HepG2 (cell line): ENCODE data around the gene VPS52. TPM values are rescaled to one million over a fixed set of nuclear protein-coding genes. Genes with fewer than 3 reads are reported as not detected.

Source experiments
- MNT ChIP-seq: fragments of 450-650 bp; IDR thresholded peaks from 2 replicates; pipeline ENCODE4 v1.6.1; 2016
- SMAD9 ChIP-seq: sonication (generic); formaldehyde crosslinking; IDR thresholded peaks from 2 replicates; pipeline ENCODE4 v1.5.1; 2020; ENCODE audit warnings: mild to moderate bottlenecking, missing genetic modification reagents
- ZBTB7A ChIP-seq: sonication (generic); formaldehyde crosslinking; IDR thresholded peaks from 2 replicates; pipeline ENCODE4 v1.8.0; 2022; ENCODE audit warnings: mild to moderate bottlenecking, missing genetic modification reagents
- ZNF335 ChIP-seq: sonication (generic); formaldehyde crosslinking; IDR thresholded peaks from 2 replicates; pipeline ENCODE4 v1.4.0; 2020; ENCODE audit warnings: missing genetic modification reagents
- ZNF414 ChIP-seq: sonication (generic); formaldehyde crosslinking; IDR thresholded peaks from 2 replicates; pipeline ENCODE4 v1.5.0; 2020; ENCODE audit warnings: missing genetic modification reagents
- ZNF496 ChIP-seq: sonication (generic); formaldehyde crosslinking; IDR thresholded peaks from 2 replicates; pipeline ENCODE4 v1.8.1; 2023; ENCODE audit warnings: mild to moderate bottlenecking, moderate library complexity, missing genetic modification reagents; ENCODE audit not compliant: insufficient replicate concordance
- ZNF547 ChIP-seq: sonication (generic); formaldehyde crosslinking; IDR thresholded peaks from 2 replicates; pipeline ENCODE4 v1.5.1; 2020; ENCODE audit warnings: mild to moderate bottlenecking, missing genetic modification reagents
- polyA plus RNA-seq, 8 experiments: library from polyadenylated mRNA; depleted of rRNA in 3 of 8; stranded (reverse) in 7 of 8; unstranded in 1 of 8; fragments of >200 nt; fragmentation: Illumina TruSeq in 4 of 8; extraction: Trizol in 4 of 8; gene quantifications; 2 replicates each; pipeline versions ENCODE4 v1.2.1 to v1.2.3, GENCODE V29; 2011 to 2016; ENCODE audit warnings: low read depth in 4 of 8, missing spikeins in 1 of 8, mixed read lengths in 1 of 8; ENCODE audit not compliant: insufficient read depth in 1 of 8
- total RNA-seq, 5 experiments: library from RNA; depleted of rRNA; stranded (reverse); fragments of >200 nt; fragmentation: Illumina TruSeq; extraction: Trizol; gene quantifications; 2 replicates each; pipeline ENCODE4 v1.2.3, GENCODE V29; 2016; ENCODE audit warnings: low read depth in 1 of 5
- TF ChIP-seq, protein P1 (sequence below), 2 experiments: fragments of 450-650 bp in 1 of 2; sonication (generic) in 1 of 2; formaldehyde crosslinking in 1 of 2; IDR thresholded peaks; 2 replicates each; pipeline versions ENCODE4 v1.6.1 to v1.8.0; 2016 to 2022; ENCODE audit warnings: antibody characterized with exemption in 1 of 2, mild to moderate bottlenecking in 1 of 2, missing genetic modification reagents in 1 of 2
- TF ChIP-seq, protein P2 (sequence below): sonication (generic); formaldehyde crosslinking; conservative IDR thresholded peaks from 2 replicates; pipeline ENCODE4 v1.8.0; 2022; ENCODE audit warnings: missing genetic modification reagents
- TF ChIP-seq, protein P3 (sequence below): sonication (generic); formaldehyde crosslinking; IDR thresholded peaks from 2 replicates; pipeline ENCODE4 v1.5.0; 2020; ENCODE audit warnings: missing genetic modification reagents

VPS52 gene
- total and polyA plus RNA-seq, 2 of the 13 experiments (the other 11 are each of a cell fraction or from before 2014, with no cell fraction given): 48.9 to 85.5 TPM

DNA sequence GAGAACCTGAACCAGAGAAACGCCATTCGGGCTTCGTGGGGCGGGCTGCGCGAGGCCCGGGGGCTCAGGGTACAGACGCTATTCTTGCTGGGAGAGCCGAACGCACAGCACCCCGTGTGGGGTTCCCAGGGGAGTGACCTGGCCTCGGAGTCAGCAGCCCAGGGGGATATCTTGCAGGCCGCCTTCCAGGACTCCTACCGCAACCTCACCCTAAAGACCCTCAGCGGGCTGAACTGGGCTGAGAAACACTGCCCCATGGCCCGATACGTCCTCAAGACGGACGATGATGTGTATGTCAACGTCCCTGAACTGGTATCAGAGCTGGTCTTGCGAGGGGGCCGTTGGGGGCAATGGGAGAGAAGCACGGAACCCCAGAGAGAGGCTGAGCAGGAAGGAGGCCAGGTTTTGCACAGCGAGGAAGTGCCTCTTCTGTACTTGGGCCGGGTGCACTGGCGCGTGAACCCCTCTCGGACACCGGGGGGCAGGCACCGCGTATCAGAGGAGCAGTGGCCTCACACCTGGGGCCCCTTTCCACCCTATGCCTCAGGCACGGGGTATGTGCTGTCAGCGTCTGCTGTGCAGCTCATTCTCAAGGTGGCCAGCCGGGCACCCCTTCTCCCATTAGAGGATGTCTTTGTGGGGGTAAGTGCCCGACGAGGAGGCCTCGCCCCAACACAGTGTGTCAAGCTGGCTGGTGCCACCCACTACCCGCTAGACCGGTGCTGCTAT, 6.2 kb upstream of the VPS52 start (continued):
- TF ChIP-seq, protein P1, sequence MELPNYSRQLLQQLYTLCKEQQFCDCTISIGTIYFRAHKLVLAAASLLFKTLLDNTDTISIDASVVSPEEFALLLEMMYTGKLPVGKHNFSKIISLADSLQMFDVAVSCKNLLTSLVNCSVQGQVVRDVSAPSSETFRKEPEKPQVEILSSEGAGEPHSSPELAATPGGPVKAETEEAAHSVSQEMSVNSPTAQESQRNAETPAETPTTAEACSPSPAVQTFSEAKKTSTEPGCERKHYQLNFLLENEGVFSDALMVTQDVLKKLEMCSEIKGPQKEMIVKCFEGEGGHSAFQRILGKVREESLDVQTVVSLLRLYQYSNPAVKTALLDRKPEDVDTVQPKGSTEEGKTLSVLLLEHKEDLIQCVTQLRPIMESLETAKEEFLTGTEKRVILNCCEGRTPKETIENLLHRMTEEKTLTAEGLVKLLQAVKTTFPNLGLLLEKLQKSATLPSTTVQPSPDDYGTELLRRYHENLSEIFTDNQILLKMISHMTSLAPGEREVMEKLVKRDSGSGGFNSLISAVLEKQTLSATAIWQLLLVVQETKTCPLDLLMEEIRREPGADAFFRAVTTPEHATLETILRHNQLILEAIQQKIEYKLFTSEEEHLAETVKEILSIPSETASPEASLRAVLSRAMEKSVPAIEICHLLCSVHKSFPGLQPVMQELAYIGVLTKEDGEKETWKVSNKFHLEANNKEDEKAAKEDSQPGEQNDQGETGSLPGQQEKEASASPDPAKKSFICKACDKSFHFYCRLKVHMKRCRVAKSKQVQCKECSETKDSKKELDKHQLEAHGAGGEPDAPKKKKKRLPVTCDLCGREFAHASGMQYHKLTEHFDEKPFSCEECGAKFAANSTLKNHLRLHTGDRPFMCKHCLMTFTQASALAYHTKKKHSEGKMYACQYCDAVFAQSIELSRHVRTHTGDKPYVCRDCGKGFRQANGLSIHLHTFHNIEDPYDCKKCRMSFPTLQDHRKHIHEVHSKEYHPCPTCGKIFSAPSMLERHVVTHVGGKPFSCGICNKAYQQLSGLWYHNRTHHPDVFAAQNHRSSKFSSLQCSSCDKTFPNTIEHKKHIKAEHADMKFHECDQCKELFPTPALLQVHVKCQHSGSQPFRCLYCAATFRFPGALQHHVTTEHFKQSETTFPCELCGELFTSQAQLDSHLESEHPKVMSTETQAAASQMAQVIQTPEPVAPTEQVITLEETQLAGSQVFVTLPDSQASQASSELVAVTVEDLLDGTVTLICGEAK (IDR thresholded peaks at IDR 0.05): no peak
- TF ChIP-seq, protein P1 (CRISPR knock-in tag; IDR thresholded peaks at IDR 0.05): no peak
- no peak for TF ChIP-seq MNT
- no peak for TF ChIP-seq ZNF414 (CRISPR knock-in tag)
- TF ChIP-seq, protein P2, sequence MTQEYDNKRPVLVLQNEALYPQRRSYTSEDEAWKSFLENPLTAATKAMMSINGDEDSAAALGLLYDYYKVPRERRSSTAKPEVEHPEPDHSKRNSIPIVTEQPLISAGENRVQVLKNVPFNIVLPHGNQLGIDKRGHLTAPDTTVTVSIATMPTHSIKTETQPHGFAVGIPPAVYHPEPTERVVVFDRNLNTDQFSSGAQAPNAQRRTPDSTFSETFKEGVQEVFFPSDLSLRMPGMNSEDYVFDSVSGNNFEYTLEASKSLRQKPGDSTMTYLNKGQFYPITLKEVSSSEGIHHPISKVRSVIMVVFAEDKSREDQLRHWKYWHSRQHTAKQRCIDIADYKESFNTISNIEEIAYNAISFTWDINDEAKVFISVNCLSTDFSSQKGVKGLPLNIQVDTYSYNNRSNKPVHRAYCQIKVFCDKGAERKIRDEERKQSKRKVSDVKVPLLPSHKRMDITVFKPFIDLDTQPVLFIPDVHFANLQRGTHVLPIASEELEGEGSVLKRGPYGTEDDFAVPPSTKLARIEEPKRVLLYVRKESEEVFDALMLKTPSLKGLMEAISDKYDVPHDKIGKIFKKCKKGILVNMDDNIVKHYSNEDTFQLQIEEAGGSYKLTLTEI: no peak
- TF ChIP-seq, protein P3, sequence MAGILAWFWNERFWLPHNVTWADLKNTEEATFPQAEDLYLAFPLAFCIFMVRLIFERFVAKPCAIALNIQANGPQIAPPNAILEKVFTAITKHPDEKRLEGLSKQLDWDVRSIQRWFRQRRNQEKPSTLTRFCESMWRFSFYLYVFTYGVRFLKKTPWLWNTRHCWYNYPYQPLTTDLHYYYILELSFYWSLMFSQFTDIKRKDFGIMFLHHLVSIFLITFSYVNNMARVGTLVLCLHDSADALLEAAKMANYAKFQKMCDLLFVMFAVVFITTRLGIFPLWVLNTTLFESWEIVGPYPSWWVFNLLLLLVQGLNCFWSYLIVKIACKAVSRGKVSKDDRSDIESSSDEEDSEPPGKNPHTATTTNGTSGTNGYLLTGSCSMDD (CRISPR knock-in tag): no peak
- TF ChIP-seq ZNF335 (CRISPR knock-in tag): no peak
- TF ChIP-seq SMAD9 (CRISPR knock-in tag): no peak
- peak; percentile 58; the same call in 1 of the 2 replicates for TF ChIP-seq ZBTB7A (CRISPR knock-in tag)
- TF ChIP-seq ZNF547 (CRISPR knock-in tag): no peak
- TF ChIP-seq ZNF496 (CRISPR knock-in tag): no peak
